Esophagus squamous epithelium (tissue), 4 donors: ENCODE measurements around the gene MACROH2A2.

Experiments
- CTCF ChIP-seq, 6 experiments: fragments of 450-650 bp in 4 of 6; fragments of 200-600 bp in 2 of 6; sonication (generic) in 2 of 6; IDR thresholded peaks; one replicate each; pipeline ENCODE4 v1.5.1; 2016 to 2019; ENCODE audit warnings: antibody characterized with exemption in 6 of 6, mild to moderate bottlenecking in 4 of 6, moderate library complexity in 4 of 6
- POLR2A ChIP-seq, 4 donors: fragments of 450-650 bp; IDR thresholded peaks; one replicate each; pipeline ENCODE4 v1.6.1; 2017; ENCODE audit warnings: antibody characterized with exemption in 4 of 4, mild to moderate bottlenecking in 4 of 4, moderate library complexity in 3 of 4

- TF ChIP-seq CTCF (IDR thresholded peaks at IDR 0.05) (no peak), POLR2A (IDR thresholded peaks at IDR 0.05) (no peak)
Measured at GRCh38 chr10:70101668-70102067, 49.0 kb downstream of the MACROH2A2 start.
